ENCODE measurements around the gene RECQL5. TPM values are rescaled to one million over a fixed set of nuclear protein-coding genes. Genes with fewer than 3 reads are reported as not detected.

The RECQL5 gene
- total RNA-seq, 1 experiment from 2014 or later: 67.0 TPM

- no peak for DNase-seq
These were observed 52.2 kb downstream of the RECQL5 start for GRCh38 chr17:75614556-75615270.

GRCh38 chr17:75614006-75614405, 52.9 kb downstream of the RECQL5 start:
- H3K4me1 Mint-ChIP-seq (ENCODE audit: low read depth, unreplicated experiment): peaks cover 18% of the 10 kb centered on the region
- TF ChIP-seq, protein P1, sequence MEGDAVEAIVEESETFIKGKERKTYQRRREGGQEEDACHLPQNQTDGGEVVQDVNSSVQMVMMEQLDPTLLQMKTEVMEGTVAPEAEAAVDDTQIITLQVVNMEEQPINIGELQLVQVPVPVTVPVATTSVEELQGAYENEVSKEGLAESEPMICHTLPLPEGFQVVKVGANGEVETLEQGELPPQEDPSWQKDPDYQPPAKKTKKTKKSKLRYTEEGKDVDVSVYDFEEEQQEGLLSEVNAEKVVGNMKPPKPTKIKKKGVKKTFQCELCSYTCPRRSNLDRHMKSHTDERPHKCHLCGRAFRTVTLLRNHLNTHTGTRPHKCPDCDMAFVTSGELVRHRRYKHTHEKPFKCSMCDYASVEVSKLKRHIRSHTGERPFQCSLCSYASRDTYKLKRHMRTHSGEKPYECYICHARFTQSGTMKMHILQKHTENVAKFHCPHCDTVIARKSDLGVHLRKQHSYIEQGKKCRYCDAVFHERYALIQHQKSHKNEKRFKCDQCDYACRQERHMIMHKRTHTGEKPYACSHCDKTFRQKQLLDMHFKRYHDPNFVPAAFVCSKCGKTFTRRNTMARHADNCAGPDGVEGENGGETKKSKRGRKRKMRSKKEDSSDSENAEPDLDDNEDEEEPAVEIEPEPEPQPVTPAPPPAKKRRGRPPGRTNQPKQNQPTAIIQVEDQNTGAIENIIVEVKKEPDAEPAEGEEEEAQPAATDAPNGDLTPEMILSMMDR (IDR thresholded peaks at IDR 0.05; ENCODE audit: insufficient read depth in 1 of 2, low read depth in 1 of 2, low read length in 1 of 2, severe bottlenecking in 1 of 2, unreplicated experiment in 1 of 2): peak in 1 of 2 experiments; percentile 14
- intact Hi-C loops (cut with micrococcal nuclease; ENCODE audit: unreplicated experiment): no loop called here
- CTCF ChIA-PET: interaction anchor here (1.3 to 2.6 kb wide), 2 partner anchors 12 to 19 kb away, joined by 4 to 9 read pairs; no protein-coding TSS in a partner anchor
- no peak for DNase-seq
- no TSS peak for BruUV-seq (replicated peaks)
- POLR2A ChIA-PET: no interaction called here
- peaks cover 6% of the 10 kb centered on the region for H3K36me3 Mint-ChIP-seq (ENCODE audit: insufficient read depth, unreplicated experiment)
- H3K4me3 Mint-ChIP-seq (ENCODE audit: unreplicated experiment): no peak overlapping the region
- Histone ChIP-seq H3K9me3 (no peaks in the 10 kb centered on the region), H3K27me3 (replicated peaks; ENCODE audit: control insufficient read depth, insufficient read depth, low read length) (no peaks in the 10 kb centered on the region), H3K4me3 (ENCODE audit: low read depth, low read length) (no peak overlapping the region), H3K36me3 (ENCODE audit: control insufficient read depth, insufficient read depth, low read length) (no peaks in the 10 kb centered on the region), H3K4me1 (peaks cover 42% of the 10 kb centered on the region)
- H3K27me3 Mint-ChIP-seq (ENCODE audit: insufficient read depth, unreplicated experiment): no peaks in the 10 kb centered on the region
- H3K27ac Mint-ChIP-seq (ENCODE audit: unreplicated experiment): no peak overlapping the region
- no peaks in the 10 kb centered on the region for H3K9me3 Mint-ChIP-seq (ENCODE audit: unreplicated experiment)

More at GRCh38 chr17:75614556-75615270, 52.2 kb downstream of the RECQL5 start:
- no peak overlapping the region for H3K4me3 Mint-ChIP-seq (ENCODE audit: unreplicated experiment)
- TF ChIP-seq, protein P1 (IDR thresholded peaks at IDR 0.05; ENCODE audit: insufficient read depth in 1 of 2, low read depth in 1 of 2, low read length in 1 of 2, severe bottlenecking in 1 of 2, unreplicated experiment in 1 of 2): peak in 1 of 2 experiments; percentile 22
- BruUV-seq (replicated peaks): no TSS peak
- no peaks in the 10 kb centered on the region for H3K9me3 Mint-ChIP-seq (ENCODE audit: unreplicated experiment)
- Histone ChIP-seq H3K4me3 (ENCODE audit: low read depth, low read length) (no peak overlapping the region), H3K4me1 (peaks cover 41% of the 10 kb centered on the region), H3K36me3 (ENCODE audit: control insufficient read depth, insufficient read depth, low read length) (no peaks in the 10 kb centered on the region), H3K27me3 (replicated peaks; ENCODE audit: control insufficient read depth, insufficient read depth, low read length) (no peaks in the 10 kb centered on the region), H3K9me3 (no peaks in the 10 kb centered on the region)
- no peaks in the 10 kb centered on the region for H3K27me3 Mint-ChIP-seq (ENCODE audit: insufficient read depth, unreplicated experiment)
- intact Hi-C loops (cut with micrococcal nuclease; ENCODE audit: unreplicated experiment): no loop called here
- ChIA-PET POLR2A (no interaction called here), CTCF (interaction anchor here (0.6 to 2.6 kb wide), 3 partner anchors 13 to 175 kb away, joined by 3 to 9 read pairs (median 4); no protein-coding TSS in a partner anchor)
- no peak overlapping the region for H3K27ac Mint-ChIP-seq (ENCODE audit: unreplicated experiment)
- peaks cover 6% of the 10 kb centered on the region for H3K36me3 Mint-ChIP-seq (ENCODE audit: insufficient read depth, unreplicated experiment)
- peaks cover 18% of the 10 kb centered on the region for H3K4me1 Mint-ChIP-seq (ENCODE audit: low read depth, unreplicated experiment)

GRCh38 chr17:75612906-75613626, 53.9 kb downstream of the RECQL5 start:
- H3K27ac Mint-ChIP-seq (ENCODE audit: unreplicated experiment): no peak overlapping the region
- H3K9me3 Mint-ChIP-seq (ENCODE audit: unreplicated experiment): no peaks in the 10 kb centered on the region
- no peak for DNase-seq
- no TSS peak for BruUV-seq (replicated peaks)
- intact Hi-C loops (cut with micrococcal nuclease; ENCODE audit: unreplicated experiment): no loop called here
- TF ChIP-seq, protein P1 (IDR thresholded peaks at IDR 0.05; ENCODE audit: insufficient read depth in 1 of 2, low read depth in 1 of 2, low read length in 1 of 2, severe bottlenecking in 1 of 2, unreplicated experiment in 1 of 2): no peak
- Histone ChIP-seq H3K9me3 (no peaks in the 10 kb centered on the region), H3K36me3 (ENCODE audit: control insufficient read depth, insufficient read depth, low read length) (no peaks in the 10 kb centered on the region), H3K4me1 (peaks cover 42% of the 10 kb centered on the region), H3K4me3 (ENCODE audit: low read depth, low read length) (no peak overlapping the region), H3K27me3 (replicated peaks; ENCODE audit: control insufficient read depth, insufficient read depth, low read length) (no peaks in the 10 kb centered on the region)
- peaks cover 6% of the 10 kb centered on the region for H3K36me3 Mint-ChIP-seq (ENCODE audit: insufficient read depth, unreplicated experiment)
- ChIA-PET POLR2A (no interaction called here), CTCF (interaction anchor here (0.8 to 2.6 kb wide), 3 partner anchors 11 to 29 kb away, joined by 3 to 9 read pairs (median 4); no protein-coding TSS in a partner anchor)
- peaks cover 18% of the 10 kb centered on the region for H3K4me1 Mint-ChIP-seq (ENCODE audit: low read depth, unreplicated experiment)
- no peaks in the 10 kb centered on the region for H3K27me3 Mint-ChIP-seq (ENCODE audit: insufficient read depth, unreplicated experiment)
- no peak overlapping the region for H3K4me3 Mint-ChIP-seq (ENCODE audit: unreplicated experiment)

Data from Caco-2 (cell line).